GM21528 (cell line): ENCODE measurements around the gene MT1F.
A peak's percentile ranks its signal among the peaks of the same experiment; 100 is the strongest.
"Not testable (repeated sequence)": the region's sequence is repeated elsewhere in the genome, so short reads cannot be mapped to it uniquely, and the experiment has no call there.

Experiments
- ATAC-seq: cut with Tn5 transposase; IDR thresholded peaks from one replicate; pipeline ENCODE4 v1.9.1; 2021; ENCODE audit warnings: mild to moderate bottlenecking, moderate library complexity; ENCODE audit not compliant: unreplicated experiment, low FRiP score

The MT1F gene

GRCh38 chr16:56641166-56641565 lies 16.6 kb upstream of the MT1F start:
- no peak for ATAC-seq

- ATAC-seq = peak; percentile 63
Observed at GRCh38 chr16:56643080-56643778, 14.5 kb upstream of the MT1F start.

- no peak for ATAC-seq
Observed at GRCh38 chr16:56643833-56644232, 13.9 kb upstream of the MT1F start.

GRCh38 chr16:56645311-56645710 lies 12.4 kb upstream of the MT1F start:
- no peak for ATAC-seq

- ATAC-seq = no peak
Observed at GRCh38 chr16:56645838-56646237, 11.9 kb upstream of the MT1F start.

- ATAC-seq = no peak
Observed at GRCh38 chr16:56647641-56648431, 9.9 kb upstream of the MT1F start.

- ATAC-seq = no peak
Observed at GRCh38 chr16:56649271-56649670, 8.5 kb upstream of the MT1F start.

- no peak for ATAC-seq
Observed at GRCh38 chr16:56649820-56650219, 7.9 kb upstream of the MT1F start.

- ATAC-seq = no peak
Observed at GRCh38 chr16:56651586-56651985, 6.2 kb upstream of the MT1F start, which contains the start of gene MT1B. Gene MT1B (plus strand): TSS chr16:56651886. CDS start chr16:56651954, 68 bp downstream.

GRCh38 chr16:56652600-56652999 lies 5.2 kb upstream of the MT1F start:
- no peak for ATAC-seq

- ATAC-seq = no peak
Observed at GRCh38 chr16:56653218-56653617, 4.5 kb upstream of the MT1F start.

- no peak for ATAC-seq
Observed at GRCh38 chr16:56658327-56658875, 642 bp downstream of the MT1F start.

- ATAC-seq = no peak
Observed at GRCh38 chr16:56662357-56663354, 4.9 kb downstream of the MT1F start.

- ATAC-seq = no peak
Observed at GRCh38 chr16:56664506-56664905, 6.7 kb downstream of the MT1F start.

- not testable (repeated sequence) for ATAC-seq
Observed at GRCh38 chr16:56665286-56666261, 7.8 kb downstream of the MT1F start.

GRCh38 chr16:56667581-56668571 lies 10.1 kb downstream of the MT1F start, which contains the start of gene MT1G:
Gene MT1G (minus strand): TSS chr16:56668065. CDS start chr16:56667993, 72 bp downstream.
- ATAC-seq = no peak

- no peak for ATAC-seq
Observed at GRCh38 chr16:56669005-56669839, 11.5 kb downstream of the MT1F start, which contains the start of gene MT1H. Gene MT1H (plus strand): TSS chr16:56669814. CDS start chr16:56669885, 71 bp downstream.
